ENCODE results near the gene EIF2B2. TPM values are rescaled to one million over a fixed set of nuclear protein-coding genes. Genes with fewer than 3 reads are reported as not detected.

EIF2B2 gene
- total RNA-seq, 1 experiment from 2014 or later = 48.3 TPM

- Mint-ChIP-seq H3K4me1 (peaks cover 12 to 15% of the 10 kb centered on the region in 2 experiments), H3K36me3 (ENCODE audit: insufficient read depth in 1 of 3, low read depth in 3 of 3) (peaks cover 0 to 28% (median 21%) of the 10 kb centered on the region in 3 experiments; a peak in 6 of 7 replicates), H3K9me3 (peaks cover 3 to 4% of the 10 kb centered on the region in 2 experiments; a peak in 1 of 5 replicates), H3K27ac (no peak overlapping the region), H3K4me3 (peak overlapping the region in 1 of 2 experiments; percentile 13; a peak in 1 of 5 replicates), H3K27me3 (ENCODE audit: low read depth) (no peaks in the 10 kb centered on the region)
- Histone ChIP-seq H2BK120ac (ENCODE audit: low read depth, low read length, poor library complexity, severe bottlenecking) (no peak overlapping the region), H2BK12ac (ENCODE audit: insufficient read length, low read depth, low read length) (no peak overlapping the region), H2BK15ac (ENCODE audit: low read depth, low read length) (no peak overlapping the region), H3K4me1 (ENCODE audit: insufficient read depth, low read length) (peaks cover 5% of the 10 kb centered on the region; the same call in 1 of the 2 replicates), H2BK20ac (ENCODE audit: low read depth, low read length, poor library complexity, severe bottlenecking) (no peak overlapping the region), H2AFZ (ENCODE audit: low read length) (no peak overlapping the region), H3K14ac (ENCODE audit: insufficient read depth, low read length) (no peak overlapping the region), H3K4ac (ENCODE audit: low read depth, low read length) (no peak overlapping the region), H4K5ac (ENCODE audit: insufficient read length, low read depth, low read length) (no peak overlapping the region), H3K56ac (ENCODE audit: insufficient read length, low read depth, low read length) (no peak overlapping the region), H3K18ac (ENCODE audit: insufficient read length, low read depth, low read length) (no peak overlapping the region), H2AK5ac (ENCODE audit: insufficient read length, low read length) (no peak overlapping the region), H3T11ph (ENCODE audit: low read length) (no peak overlapping the region), H3K27ac (ENCODE audit: insufficient read length, low read depth, low read length) (no peak overlapping the region), H4K20me1 (ENCODE audit: control insufficient read depth, insufficient read depth, insufficient read length) (no peaks in the 10 kb centered on the region), H3K9ac (ENCODE audit: extremely low read depth, insufficient read length, low read length) (no peak overlapping the region), H3K4me2 (ENCODE audit: insufficient read depth, insufficient read length, low read length) (no peak overlapping the region), H2BK5ac (ENCODE audit: insufficient read length, low read length) (no peak overlapping the region), H3K9me3 (ENCODE audit: control insufficient read depth, low read depth, low read length) (no peaks in the 10 kb centered on the region), H3K79me2 (ENCODE audit: insufficient read depth, low read length) (peaks cover 6% of the 10 kb centered on the region; the same call in 1 of the 2 replicates), H4K91ac (ENCODE audit: insufficient read length, low read depth, low read length) (no peak overlapping the region), H3K23me2 (ENCODE audit: insufficient read length, low read depth, low read length, poor library complexity, severe bottlenecking) (peaks cover 12% of the 10 kb centered on the region), H3K79me1 (ENCODE audit: insufficient read depth, low read depth, low read length, poor library complexity, severe bottlenecking) (peaks cover 7% of the 10 kb centered on the region), H4K8ac (replicated peaks; ENCODE audit: insufficient read length, low read depth, low read length) (no peak overlapping the region), H3K27me3 (ENCODE audit: insufficient read depth, low read length) (no peaks in the 10 kb centered on the region), H3K23ac (ENCODE audit: insufficient read length, low read depth, low read length) (no peak overlapping the region)
- DNase-seq = no peak
- no peak for TF ChIP-seq CTCF (conservative IDR thresholded peaks at IDR 0.05)
- WGBS (ENCODE audit: extremely low coverage, insufficient read length, low lambda C conversion rate) = no CpG with 5 or more reads among the region's 2 CpGs
Measured at GRCh38 chr14:75001261-75001660, 1.5 kb upstream of the EIF2B2 start.

Data from H9 (cell line).